GM18511 (cell line): ENCODE data around the gene ARHGEF1.
"Not testable (repeated sequence)": the region's sequence is repeated elsewhere in the genome, so short reads cannot be mapped to it uniquely, and the experiment has no call there.

Experiments used
- ATAC-seq: cut with Tn5 transposase; IDR thresholded peaks from one replicate; pipeline ENCODE4 v1.9.1; 2021; ENCODE audit warnings: mild to moderate bottlenecking, moderate library complexity; ENCODE audit not compliant: unreplicated experiment

Gene ARHGEF1

DNA sequence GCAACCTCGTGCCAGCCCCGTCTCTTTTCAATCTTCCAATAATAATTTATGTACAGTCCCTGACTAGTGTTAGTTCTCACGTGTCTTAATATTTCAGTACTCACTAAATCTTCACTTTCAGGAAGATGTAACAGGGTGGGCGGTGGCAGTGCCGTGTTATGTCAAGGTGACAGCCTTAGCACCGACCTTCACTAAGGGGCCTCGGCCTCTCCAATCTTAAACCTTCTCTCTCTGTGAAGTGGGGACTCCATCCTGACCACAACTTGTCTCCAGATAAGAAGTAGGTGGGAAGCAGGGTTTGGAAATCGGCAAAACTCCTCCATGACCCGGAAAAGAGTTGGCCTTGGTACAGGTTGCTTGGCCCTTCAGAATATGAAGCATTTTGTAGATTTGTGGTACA is 21.1 kb upstream of the ARHGEF1 start:
- ATAC-seq = no peak

DNA sequence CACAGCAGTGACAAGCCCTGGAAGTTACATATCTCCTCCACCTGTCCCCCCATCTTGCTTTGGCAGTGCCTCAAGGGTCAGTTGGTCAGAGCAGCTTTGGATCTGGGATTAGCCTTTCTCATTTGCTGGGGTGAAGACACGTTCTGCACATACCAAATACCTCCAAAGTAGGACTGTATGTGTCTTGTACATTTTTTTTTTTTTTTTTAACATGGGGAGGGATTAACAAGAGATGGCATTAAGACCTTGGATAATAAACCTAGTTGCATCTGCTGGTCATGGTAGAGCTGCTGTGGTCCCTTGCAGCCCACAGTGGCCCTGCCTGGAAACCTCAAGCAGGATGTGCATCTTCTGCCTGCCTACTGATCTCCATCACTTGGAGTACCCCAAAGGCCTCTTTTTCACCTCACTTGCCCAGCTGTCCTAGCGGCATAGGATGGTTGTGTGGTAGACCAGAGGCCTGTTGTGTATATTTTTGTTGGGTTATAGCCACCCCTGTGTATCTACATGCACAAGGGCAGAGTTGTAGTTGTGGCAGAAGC is 20.5 kb upstream of the ARHGEF1 start:
- ATAC-seq = no peak

DNA sequence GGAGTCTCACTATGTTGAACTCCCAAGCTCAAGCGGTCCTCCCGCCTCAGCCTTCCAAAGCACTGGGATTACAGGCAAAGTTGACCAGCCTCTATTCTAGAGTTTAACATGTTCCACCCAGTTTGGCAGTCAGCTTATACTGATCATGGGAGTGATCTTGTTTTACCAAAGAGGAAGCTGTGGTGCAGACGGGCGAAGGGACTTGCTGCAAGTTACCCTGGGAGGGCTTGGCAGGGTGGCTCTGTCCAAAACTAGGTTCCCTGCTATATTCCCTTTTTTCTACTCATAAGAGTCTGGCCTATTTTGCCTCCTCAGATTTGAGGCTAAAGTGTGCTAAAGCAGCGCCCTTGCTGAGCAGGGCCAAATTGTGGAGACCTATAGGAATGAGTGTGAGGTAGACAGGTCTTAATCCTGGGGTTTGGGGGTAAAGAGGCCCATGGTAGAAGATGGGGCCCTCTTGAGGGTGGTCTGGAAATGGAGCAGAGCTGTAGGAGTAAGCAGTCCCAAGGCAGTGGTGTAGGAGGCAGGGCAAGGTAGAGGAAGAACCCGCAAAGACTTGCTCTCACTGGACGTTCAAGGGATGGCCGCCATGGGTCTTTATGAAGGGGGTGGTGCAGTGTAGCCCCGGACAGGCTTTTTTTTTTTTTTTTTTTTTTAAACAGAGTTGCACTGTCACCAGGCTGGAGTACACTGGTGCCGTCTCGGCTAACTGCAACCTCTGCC is 19.6 kb upstream of the ARHGEF1 start:
- no peak for ATAC-seq

DNA sequence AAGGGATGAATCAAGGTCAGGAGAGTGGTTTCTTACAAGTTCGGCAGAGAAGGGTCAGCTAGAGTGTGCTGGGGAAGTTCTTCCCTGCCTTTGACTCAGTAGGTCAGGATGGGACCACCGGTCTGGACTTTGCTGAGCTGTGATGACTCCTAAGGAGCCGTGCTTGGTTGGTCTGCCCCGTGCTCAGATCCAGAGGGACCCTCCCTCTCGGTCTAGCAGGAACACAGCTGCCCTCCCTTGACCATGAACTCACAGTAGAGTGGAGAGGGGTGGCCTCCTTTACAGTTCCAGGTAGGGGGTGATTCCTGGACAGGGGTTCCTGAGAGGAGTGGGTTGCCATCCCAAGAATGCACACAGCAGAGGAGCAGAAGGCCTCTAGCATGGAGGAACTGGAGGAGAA is 18.6 kb upstream of the ARHGEF1 start:
- ATAC-seq = no peak

DNA sequence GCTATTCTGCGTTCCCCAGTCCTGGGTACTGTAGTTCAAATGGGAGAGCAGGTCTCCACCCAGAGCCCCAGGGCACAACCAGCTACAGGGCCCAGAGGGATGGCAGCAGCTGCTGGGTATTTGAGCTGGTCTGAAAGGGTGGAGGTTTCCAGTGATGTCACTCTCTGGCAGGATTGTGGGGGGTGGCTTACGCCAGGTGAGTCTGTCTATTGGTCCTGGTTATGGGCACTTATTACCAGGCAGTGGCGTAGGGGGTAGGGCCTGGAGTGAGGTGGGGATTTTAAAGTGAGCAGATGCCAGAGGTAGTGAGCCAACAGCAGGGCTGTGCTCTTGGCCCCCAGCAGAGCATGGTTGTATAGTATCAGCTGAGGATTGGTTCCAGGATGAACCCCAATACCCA is 16.7 kb upstream of the ARHGEF1 start:
- ATAC-seq = no peak

DNA sequence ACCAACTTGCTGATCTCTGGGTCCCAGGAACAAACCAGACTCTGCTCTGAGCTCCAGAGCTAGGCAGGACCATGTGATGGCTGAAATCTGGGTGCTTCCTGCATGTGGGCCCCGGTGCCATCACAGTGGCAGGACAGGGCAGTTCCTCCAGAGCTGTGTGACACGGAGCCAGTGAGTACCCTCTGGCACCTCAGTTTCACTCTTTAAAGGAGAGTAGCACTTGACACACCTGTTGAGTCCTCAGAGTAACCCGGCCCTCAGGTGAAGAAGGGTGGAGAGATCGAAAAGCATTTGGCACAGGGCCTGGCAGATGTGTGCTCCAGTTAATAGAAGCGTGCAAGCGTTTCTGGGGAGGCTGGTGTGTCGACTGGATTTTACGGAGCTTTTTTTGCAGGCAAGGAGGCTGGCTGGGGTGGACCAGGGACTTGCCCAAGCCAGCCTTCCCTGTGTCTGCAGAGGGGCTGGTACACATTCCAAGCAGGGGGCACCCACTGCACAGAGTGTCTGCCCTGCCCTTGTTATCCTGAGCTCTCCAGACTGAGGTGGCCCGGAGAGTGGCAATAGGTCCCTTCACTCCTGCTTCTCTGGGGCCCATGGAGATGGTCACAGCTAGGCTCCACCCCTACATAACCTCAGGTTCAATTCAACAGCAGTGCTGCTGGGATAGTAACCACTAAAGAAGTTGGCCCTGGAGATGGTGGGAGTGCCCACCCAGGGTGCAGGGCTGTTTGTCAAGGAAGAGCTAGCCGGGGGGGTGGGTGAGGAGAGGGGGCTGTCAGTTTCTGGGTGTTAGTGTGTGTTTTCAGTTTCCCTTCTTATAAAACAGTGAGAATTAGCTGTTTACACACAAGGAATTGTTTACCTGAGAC is 14.6 kb upstream of the ARHGEF1 start:
- ATAC-seq = no peak

DNA sequence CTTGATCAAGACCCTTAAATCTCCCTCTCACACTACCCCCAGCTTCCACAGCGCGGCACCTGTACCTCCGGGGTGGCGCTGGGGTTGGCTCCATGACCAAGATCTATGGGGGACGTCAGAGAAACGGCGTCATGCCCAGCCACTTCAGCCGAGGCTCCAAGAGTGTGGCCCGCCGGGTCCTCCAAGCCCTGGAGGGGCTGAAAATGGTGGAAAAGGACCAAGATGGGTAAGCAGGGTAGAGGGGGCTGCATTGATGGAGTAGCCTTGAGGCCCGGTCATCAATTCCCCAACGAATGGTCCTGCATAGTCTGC is 14.0 kb upstream of the ARHGEF1 start:
- no peak for ATAC-seq

DNA sequence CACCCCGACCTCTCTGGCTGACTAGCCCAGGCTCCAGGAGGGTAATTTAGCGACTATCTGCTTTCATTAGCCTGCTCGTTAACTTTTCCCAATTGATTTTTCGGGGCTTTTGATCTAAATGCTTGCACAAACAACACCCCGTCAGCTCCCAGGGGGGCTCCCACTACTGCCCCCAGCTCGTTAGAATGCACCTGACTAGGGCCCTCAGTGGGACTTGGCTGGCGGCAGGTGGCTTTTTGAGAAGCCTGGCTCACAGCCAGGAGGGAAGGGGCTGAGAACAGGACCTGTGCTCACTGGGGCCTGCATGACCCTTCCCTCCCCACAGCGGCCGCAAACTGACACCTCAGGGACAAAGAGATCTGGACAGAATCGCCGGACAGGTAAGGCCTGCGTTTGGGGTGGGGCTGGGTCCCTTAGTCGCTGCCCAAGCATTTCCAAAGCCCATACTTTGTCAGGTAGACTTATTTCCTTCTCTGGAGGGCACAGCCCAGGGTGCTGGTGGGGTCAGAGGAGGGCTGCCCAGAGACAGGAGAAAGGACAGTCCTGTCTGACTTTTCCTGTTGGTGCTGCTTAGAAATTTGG is 13.5 kb upstream of the ARHGEF1 start:
- ATAC-seq = no peak

DNA sequence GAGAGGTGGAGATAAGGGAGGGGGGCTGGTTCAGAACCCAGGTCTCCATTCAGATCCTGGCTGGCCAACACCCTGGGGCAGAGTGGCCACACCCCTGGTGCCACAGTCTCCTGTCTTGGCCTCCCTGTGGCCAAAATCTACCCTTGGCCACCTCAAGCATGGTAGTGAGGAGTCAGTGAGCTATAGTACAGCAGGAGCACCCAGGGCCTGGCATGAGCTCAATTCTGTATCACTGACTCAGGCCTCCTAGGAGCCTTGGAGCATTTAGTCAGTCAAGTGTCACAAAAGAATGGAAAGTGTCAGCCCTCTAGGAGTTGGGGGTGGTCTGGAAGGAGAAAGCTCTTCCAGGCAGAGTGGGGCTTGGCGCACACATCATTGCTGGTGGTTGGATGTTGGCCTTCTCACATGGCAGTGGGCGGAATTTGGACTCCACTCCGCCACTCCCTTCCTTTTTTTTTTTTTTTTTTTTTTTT is 12.5 kb upstream of the ARHGEF1 start:
- no peak for ATAC-seq

DNA sequence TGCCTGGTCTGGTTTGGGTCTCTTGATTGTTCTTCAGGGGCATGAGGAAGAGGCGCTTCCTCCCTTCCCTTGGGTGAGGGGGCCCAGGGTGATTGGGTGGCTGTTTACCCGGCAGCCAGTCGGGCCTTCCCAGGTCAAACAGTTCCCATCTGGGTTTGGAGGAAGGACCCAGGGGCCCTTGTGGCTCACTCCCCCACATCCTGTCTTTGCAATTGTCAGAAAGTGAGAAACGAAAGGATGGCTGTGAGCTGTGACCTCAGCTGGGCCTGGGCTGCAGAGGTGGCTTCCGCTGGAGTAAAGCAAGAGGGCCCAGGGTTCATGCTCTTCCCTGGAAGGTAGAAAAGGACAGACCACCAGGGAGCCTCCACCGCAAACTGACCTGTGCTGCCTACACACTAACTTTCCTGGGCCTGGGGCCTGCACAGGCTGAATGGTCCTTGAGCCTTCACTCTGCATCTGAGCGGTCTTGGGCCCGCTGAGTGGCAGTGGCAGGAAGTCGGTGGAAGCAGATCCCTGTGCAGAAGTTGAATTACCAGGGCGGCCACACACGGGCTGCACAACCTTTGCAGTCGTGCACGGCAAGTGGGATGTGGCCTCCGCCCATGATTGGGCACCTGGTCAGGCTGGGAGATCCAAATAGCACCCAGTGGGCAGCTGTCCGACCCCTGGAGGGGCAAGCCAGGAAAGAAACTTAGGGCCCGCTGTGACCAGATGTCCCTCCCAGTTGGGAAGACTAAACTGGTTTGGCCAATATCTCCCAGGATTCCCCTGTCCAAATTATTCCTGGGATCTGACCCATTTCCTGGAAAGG is 11.2 kb upstream of the ARHGEF1 start:
- ATAC-seq = peak; percentile 58

DNA sequence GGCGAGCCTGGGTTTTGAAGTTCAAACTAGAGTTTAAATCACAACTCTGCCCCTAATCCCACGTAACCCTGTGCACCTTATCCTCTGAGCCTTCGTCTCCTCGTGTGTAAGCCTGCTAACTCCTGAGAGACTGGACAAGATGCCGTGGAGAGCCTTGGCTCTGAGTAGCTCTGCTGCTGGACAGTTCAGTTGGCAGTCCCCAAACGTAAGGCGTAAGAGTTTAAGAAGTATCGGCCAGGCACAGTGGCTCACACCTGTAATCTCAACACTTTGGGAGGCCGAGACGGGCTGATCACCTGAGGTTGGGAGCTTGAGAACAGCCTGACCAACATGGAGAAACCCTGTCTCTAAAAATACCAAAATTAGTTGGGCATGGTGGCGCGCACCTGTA is 10.6 kb upstream of the ARHGEF1 start:
- ATAC-seq = no peak

DNA sequence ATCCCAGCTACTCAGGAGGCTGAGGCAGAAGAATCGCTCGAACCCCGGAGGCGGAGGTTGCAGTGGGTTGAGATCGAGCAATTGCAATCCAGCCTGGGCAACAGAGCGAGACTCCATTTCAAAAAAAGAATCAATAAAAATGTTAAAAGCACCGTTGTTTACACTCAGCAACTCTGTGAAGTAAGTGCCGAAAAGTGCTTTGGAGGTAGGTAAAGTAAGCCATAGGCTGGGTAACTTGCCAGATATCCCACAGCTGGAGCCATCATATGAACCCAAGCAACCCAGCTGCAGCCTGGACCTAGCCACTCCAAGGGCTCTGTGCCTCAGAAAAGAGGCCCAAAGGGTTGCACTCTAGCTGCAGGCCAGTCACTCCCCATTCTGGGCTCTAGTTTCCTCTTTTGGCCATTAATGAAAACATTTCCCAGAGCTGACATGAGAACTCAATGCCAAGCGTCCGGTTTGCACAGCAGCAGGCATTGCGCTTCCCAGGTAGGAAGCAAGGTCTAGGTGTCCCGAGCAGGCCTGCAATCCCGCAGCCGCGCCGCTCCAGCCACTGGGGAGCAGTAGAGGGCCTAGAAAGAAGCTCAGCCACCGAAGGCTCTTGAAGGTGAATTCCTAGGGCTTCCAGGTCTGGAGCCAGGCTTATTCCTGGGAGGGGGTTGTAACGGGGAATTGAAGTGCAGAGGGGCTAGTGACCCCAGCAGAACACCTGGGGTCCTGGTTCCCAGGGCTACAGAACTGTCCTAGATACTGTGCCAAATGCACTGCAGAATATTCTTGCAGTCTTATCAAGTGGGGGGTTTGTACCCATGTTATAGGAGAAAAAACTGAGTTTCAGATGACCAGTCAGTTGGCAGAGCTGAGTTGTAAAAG is 10.0 kb upstream of the ARHGEF1 start:
- ATAC-seq = no peak

DNA sequence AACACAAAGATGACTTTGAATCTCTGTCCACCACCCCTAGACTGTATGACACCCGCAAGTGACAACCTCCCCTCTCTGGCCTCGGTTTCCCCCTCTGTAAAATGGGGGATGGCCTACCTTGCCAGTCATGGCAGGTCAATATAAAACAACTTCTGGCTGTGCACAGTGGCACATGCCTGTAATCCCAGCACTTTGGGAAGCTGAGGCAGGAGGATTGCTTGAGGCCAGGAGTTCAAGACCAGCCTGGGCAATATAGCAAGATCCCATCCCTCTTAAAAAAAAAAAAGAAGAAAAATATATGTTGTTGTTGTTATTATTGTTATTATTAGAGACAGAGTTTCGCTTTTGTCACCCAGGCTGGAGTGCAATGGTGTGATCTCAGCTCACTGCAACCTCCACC is 7.0 kb upstream of the ARHGEF1 start:
- not testable (repeated sequence) for ATAC-seq

DNA sequence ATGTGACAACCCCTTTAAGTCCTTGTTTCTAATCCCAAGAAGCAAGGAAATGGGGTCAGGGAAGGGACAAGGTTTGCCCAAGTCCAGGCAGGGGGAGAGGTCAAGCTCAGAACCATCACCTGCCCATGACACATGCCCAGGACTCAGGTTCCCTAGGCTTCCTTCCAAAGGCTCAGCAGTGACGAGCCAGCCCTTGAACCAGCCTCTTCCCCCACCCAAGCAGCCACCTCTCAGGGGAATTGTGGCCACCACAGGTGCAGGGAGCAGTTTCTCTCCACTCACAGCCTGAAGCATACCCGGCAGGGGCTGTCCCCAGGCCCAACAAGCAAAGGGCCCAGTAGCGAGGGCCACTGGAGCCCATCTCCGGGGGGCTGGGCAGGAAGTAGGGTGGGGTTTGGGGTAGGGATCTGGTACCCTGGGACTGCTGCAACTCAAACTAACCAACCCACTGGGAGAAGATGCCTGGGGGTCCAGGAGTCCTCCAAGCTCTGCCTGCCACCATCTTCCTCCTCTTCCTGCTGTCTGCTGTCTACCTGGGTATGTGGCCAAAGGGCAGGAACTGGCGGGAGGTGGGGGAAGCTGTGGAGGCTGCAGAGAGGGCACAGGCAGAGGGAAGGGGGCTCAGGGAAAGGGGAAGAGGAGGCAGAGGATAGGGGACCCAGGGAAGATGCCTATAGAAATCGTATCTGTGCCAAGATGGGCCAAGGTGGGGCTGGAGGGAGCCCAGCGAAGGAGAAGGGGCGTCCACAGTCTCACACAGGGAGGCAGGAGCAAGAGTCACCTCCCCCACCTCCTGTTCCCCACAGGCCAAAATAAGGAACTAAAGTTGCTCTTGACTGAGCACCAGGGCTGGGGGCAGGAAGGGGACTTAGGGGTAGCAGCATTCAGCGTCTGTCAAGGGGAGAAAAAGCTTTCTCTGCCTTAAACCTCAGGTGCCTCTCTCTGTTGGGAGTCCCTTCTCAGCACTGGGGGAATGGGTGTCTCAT is 5.8 kb upstream of the ARHGEF1 start, which contains the start of gene CD79A:
Gene CD79A (plus strand): TSS at position 433 of the 986 bp plus-strand sequence. CDS start 26 bp downstream, at position 459.
- ATAC-seq = peak; percentile 76

DNA sequence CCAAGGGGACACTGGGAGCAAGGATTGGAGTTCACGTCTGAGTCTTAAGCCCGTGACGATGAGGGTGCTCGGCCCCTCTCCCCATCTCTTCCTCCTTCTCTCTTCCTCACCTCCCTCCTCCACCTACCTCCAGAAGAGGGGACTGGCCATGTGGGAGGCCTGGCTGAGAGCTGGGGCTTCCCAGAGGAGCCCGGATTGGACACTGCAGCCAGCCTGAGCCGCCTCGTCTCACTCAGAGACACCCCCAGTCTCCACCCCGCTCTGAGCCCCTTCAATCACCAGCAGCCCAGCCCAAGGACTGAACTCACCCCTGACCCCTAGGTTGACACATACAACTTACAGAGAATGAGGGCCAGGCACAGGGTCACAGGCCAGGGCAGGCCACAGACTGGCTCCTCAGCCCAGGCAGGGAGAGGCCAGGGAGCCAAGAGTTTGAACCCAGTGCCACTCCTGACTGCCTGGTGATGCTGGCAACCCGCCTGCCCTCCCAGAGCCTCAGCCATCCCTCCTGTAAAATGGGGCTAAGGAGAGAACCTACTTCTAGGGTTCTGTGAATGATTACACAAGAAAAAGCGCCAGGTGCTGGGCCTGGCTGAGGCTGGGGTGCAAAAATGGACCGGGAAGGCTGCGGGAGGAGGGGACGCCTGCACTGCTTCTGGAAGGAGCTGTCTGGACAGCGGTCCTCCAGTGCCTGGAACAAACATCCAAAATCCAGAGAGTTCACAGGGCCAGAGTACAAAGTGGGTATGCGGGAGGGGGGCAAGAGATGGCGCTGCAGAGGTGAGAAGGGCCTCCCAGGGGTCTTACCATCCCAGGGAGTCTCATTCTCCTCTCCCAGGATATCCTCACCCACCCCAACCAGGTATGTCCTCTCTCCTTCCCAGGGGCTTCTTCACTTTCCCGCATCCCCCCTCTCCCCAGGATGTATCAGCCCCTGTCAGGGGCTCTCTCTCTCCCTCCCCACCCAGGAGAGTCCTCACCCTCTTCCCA is 4.8 kb upstream of the ARHGEF1 start:
- no peak for ATAC-seq

DNA sequence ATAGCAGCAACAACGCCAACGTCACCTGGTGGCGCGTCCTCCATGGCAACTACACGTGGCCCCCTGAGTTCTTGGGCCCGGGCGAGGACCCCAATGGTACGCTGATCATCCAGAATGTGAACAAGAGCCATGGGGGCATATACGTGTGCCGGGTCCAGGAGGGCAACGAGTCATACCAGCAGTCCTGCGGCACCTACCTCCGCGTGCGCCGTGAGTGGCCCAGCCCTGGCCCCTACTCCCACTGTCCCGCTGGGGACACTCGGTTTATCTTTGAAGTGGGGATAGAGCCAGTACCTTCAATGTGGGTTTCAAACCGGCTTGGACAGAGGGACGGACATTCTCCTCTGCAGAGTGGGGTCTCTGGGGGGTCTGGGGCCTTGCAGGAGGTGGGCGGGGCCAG is 3.9 kb upstream of the ARHGEF1 start:
- no peak for ATAC-seq

DNA sequence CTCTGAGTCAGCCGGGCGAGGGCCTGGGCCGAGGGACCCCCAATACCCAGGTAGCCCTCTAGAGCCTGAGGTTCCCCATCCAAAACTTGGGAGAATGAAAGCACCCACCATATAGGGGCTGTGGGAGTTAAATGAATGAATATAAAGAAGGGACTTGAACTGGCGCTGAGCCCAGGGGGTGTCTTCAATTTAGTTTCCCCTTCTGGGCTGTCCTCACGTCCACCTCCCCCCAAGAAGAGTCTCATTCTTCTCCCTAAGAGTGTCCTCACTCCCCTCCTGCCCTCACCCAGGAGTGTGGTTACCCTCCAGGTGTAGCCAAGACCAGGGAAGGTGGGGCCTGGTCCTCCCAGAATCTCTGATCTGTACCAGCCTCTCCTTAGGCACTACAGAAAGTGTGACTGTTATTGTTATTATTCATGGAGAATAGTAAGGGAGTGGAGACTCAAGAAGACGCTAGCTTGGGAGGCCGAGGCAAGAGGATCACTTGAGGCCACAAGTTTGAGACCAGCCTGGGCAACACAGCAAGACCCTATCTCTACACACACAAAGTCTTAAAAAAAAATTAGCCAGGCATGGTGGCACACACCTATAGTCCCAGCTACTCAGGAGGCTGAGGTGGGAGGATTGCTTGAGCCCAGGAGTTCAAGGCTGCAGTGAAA is 3.2 kb upstream of the ARHGEF1 start:
- no peak for ATAC-seq
